Measurements from ENCODE around the gene P4HTM. TPM values are rescaled to one million over a fixed set of nuclear protein-coding genes. Genes with fewer than 3 reads are reported as not detected.

Gene P4HTM
- total RNA-seq, 1 donor from 2014 or later = 17.2 TPM

- Histone ChIP-seq H3K4me3 (ENCODE audit: low read length in 3 of 3) (no peak overlapping the region), H3K27me3 (ENCODE audit: control insufficient read depth in 3 of 3, insufficient read depth in 3 of 3, low read length in 3 of 3) (no peaks in the 10 kb centered on the region), H3K4me1 (ENCODE audit: control insufficient read depth in 3 of 3, insufficient read depth in 3 of 3, low read length in 3 of 3) (peaks cover 6 to 8% (median 8%) of the 10 kb centered on the region in 3 donors)
Measured at GRCh38 chr3:48996640-48997039, 6.6 kb downstream of the P4HTM start.

GRCh38 chr3:48997102-48997635 is 7.1 kb downstream of the P4HTM start:
- no peaks in the 10 kb centered on the region for H3K27me3 ChIP-seq (ENCODE audit: control insufficient read depth in 3 of 3, insufficient read depth in 3 of 3, low read length in 3 of 3)
- no peak overlapping the region for H3K27ac ChIP-seq (ENCODE audit: low read depth, low read length)
- peaks cover 0 to 9% (median 7%) of the 10 kb centered on the region in 3 donors for H3K36me3 ChIP-seq (ENCODE audit: control insufficient read depth in 3 of 3, insufficient read depth in 3 of 3, low read length in 3 of 3)

More at GRCh38 chr3:48996640-48997039, 6.6 kb downstream of the P4HTM start:
- H3K36me3 ChIP-seq (ENCODE audit: control insufficient read depth in 3 of 3, insufficient read depth in 3 of 3, low read length in 3 of 3) = peaks cover 0 to 9% (median 7%) of the 10 kb centered on the region in 3 donors
- H3K9ac ChIP-seq (ENCODE audit: low read depth in 1 of 3, low read length in 3 of 3) = no peak overlapping the region
- H3K9me3 ChIP-seq (ENCODE audit: control insufficient read depth in 3 of 3, low read length in 3 of 3) = no peaks in the 10 kb centered on the region
- H3K27ac ChIP-seq (ENCODE audit: low read depth, low read length) = no peak overlapping the region

GRCh38 chr3:48997714-48998637 is 7.9 kb downstream of the P4HTM start:
- H3K27me3 ChIP-seq (ENCODE audit: control insufficient read depth in 3 of 3, insufficient read depth in 3 of 3, low read length in 3 of 3) = no peaks in the 10 kb centered on the region
- H3K36me3 ChIP-seq (ENCODE audit: control insufficient read depth in 3 of 3, insufficient read depth in 3 of 3, low read length in 3 of 3) = peaks cover 0 to 9% (median 7%) of the 10 kb centered on the region in 3 donors
- H3K9me3 ChIP-seq (ENCODE audit: control insufficient read depth in 3 of 3, low read length in 3 of 3) = no peaks in the 10 kb centered on the region
- H3K9ac ChIP-seq (ENCODE audit: low read depth in 1 of 3, low read length in 3 of 3) = no peak overlapping the region
- no peak overlapping the region for H3K27ac ChIP-seq (ENCODE audit: low read depth, low read length)
- no peak overlapping the region for H3K4me3 ChIP-seq (ENCODE audit: low read length in 3 of 3)
- H3K4me1 ChIP-seq (ENCODE audit: control insufficient read depth in 3 of 3, insufficient read depth in 3 of 3, low read length in 3 of 3) = no peaks in the 10 kb centered on the region

More at GRCh38 chr3:48997102-48997635, 7.1 kb downstream of the P4HTM start:
- Histone ChIP-seq H3K4me1 (ENCODE audit: control insufficient read depth in 3 of 3, insufficient read depth in 3 of 3, low read length in 3 of 3) (peaks cover 2 to 3% (median 2%) of the 10 kb centered on the region in 3 donors), H3K4me3 (ENCODE audit: low read length in 3 of 3) (no peak overlapping the region), H3K9ac (ENCODE audit: low read depth in 1 of 3, low read length in 3 of 3) (no peak overlapping the region), H3K9me3 (ENCODE audit: control insufficient read depth in 3 of 3, low read length in 3 of 3) (no peaks in the 10 kb centered on the region)

- peaks cover 0 to 9% (median 7%) of the 10 kb centered on the region in 3 donors for H3K36me3 ChIP-seq (ENCODE audit: control insufficient read depth in 3 of 3, insufficient read depth in 3 of 3, low read length in 3 of 3)
Measured at GRCh38 chr3:48999085-48999858, 9.2 kb downstream of the P4HTM start.

GRCh38 chr3:49001155-49001554 is 11.1 kb downstream of the P4HTM start:
- no peak overlapping the region for H3K4me3 ChIP-seq (ENCODE audit: low read length in 3 of 3)
- peaks cover 0 to 6% (median 3%) of the 10 kb centered on the region in 3 donors for H3K36me3 ChIP-seq (ENCODE audit: control insufficient read depth in 3 of 3, insufficient read depth in 3 of 3, low read length in 3 of 3)
- H3K27ac ChIP-seq (ENCODE audit: low read depth, low read length) = no peak overlapping the region
- peaks cover 2 to 5% (median 3%) of the 10 kb centered on the region in 3 donors for H3K4me1 ChIP-seq (ENCODE audit: control insufficient read depth in 3 of 3, insufficient read depth in 3 of 3, low read length in 3 of 3)
- no peaks in the 10 kb centered on the region for H3K9me3 ChIP-seq (ENCODE audit: control insufficient read depth in 3 of 3, low read length in 3 of 3)
- no peaks in the 10 kb centered on the region for H3K27me3 ChIP-seq (ENCODE audit: control insufficient read depth in 3 of 3, insufficient read depth in 3 of 3, low read length in 3 of 3)
- H3K9ac ChIP-seq (ENCODE audit: low read depth in 1 of 3, low read length in 3 of 3) = no peak overlapping the region

More at GRCh38 chr3:48999085-48999858, 9.2 kb downstream of the P4HTM start:
- no peak overlapping the region for H3K27ac ChIP-seq (ENCODE audit: low read depth, low read length)
- H3K9ac ChIP-seq (ENCODE audit: low read depth in 1 of 3, low read length in 3 of 3) = no peak overlapping the region
- no peaks in the 10 kb centered on the region for H3K9me3 ChIP-seq (ENCODE audit: control insufficient read depth in 3 of 3, low read length in 3 of 3)
- H3K4me1 ChIP-seq (ENCODE audit: control insufficient read depth in 3 of 3, insufficient read depth in 3 of 3, low read length in 3 of 3) = no peaks in the 10 kb centered on the region
- H3K4me3 ChIP-seq (ENCODE audit: low read length in 3 of 3) = no peak overlapping the region
- no peaks in the 10 kb centered on the region for H3K27me3 ChIP-seq (ENCODE audit: control insufficient read depth in 3 of 3, insufficient read depth in 3 of 3, low read length in 3 of 3)

GRCh38 chr3:49004352-49005302 is 14.6 kb downstream of the P4HTM start:
- peaks cover 16 to 27% (median 17%) of the 10 kb centered on the region in 3 donors for H3K4me1 ChIP-seq (ENCODE audit: control insufficient read depth in 3 of 3, insufficient read depth in 3 of 3, low read length in 3 of 3)
- no peak overlapping the region for H3K4me3 ChIP-seq (ENCODE audit: low read length in 3 of 3)
- H3K36me3 ChIP-seq (ENCODE audit: control insufficient read depth in 3 of 3, insufficient read depth in 3 of 3, low read length in 3 of 3) = peaks cover 0 to 6% (median 0%) of the 10 kb centered on the region in 3 donors
- no peak overlapping the region for H3K27ac ChIP-seq (ENCODE audit: low read depth, low read length)
- no peak overlapping the region for H3K9ac ChIP-seq (ENCODE audit: low read depth in 1 of 3, low read length in 3 of 3)
- no peaks in the 10 kb centered on the region for H3K9me3 ChIP-seq (ENCODE audit: control insufficient read depth in 3 of 3, low read length in 3 of 3)
- H3K27me3 ChIP-seq (ENCODE audit: control insufficient read depth in 3 of 3, insufficient read depth in 3 of 3, low read length in 3 of 3) = no peaks in the 10 kb centered on the region

- Histone ChIP-seq H3K4me1 (ENCODE audit: control insufficient read depth in 3 of 3, insufficient read depth in 3 of 3, low read length in 3 of 3) (peaks cover 16 to 27% (median 17%) of the 10 kb centered on the region in 3 donors), H3K9me3 (ENCODE audit: control insufficient read depth in 3 of 3, low read length in 3 of 3) (no peaks in the 10 kb centered on the region), H3K36me3 (ENCODE audit: control insufficient read depth in 3 of 3, insufficient read depth in 3 of 3, low read length in 3 of 3) (peaks cover 0 to 6% (median 0%) of the 10 kb centered on the region in 3 donors), H3K27ac (ENCODE audit: low read depth, low read length) (no peak overlapping the region), H3K4me3 (ENCODE audit: low read length in 3 of 3) (no peak overlapping the region), H3K27me3 (ENCODE audit: control insufficient read depth in 3 of 3, insufficient read depth in 3 of 3, low read length in 3 of 3) (no peaks in the 10 kb centered on the region), H3K9ac (ENCODE audit: low read depth in 1 of 3, low read length in 3 of 3) (no peak overlapping the region)
Measured at GRCh38 chr3:49005303-49005680, 15.3 kb downstream of the P4HTM start.

GRCh38 chr3:49005998-49006397 is 16.0 kb downstream of the P4HTM start:
- Histone ChIP-seq H3K9ac (ENCODE audit: low read depth in 1 of 3, low read length in 3 of 3) (peak overlapping the region in 2 of 3 donors; percentile 93 to 96), H3K4me1 (ENCODE audit: control insufficient read depth in 3 of 3, insufficient read depth in 3 of 3, low read length in 3 of 3) (peaks cover 16 to 27% (median 17%) of the 10 kb centered on the region in 3 donors), H3K36me3 (ENCODE audit: control insufficient read depth in 3 of 3, insufficient read depth in 3 of 3, low read length in 3 of 3) (peaks cover 0 to 6% (median 0%) of the 10 kb centered on the region in 3 donors), H3K9me3 (ENCODE audit: control insufficient read depth in 3 of 3, low read length in 3 of 3) (no peaks in the 10 kb centered on the region), H3K27me3 (ENCODE audit: control insufficient read depth in 3 of 3, insufficient read depth in 3 of 3, low read length in 3 of 3) (no peaks in the 10 kb centered on the region), H3K4me3 (ENCODE audit: low read length in 3 of 3) (peak overlapping the region; percentile 89 to 97 (median 95)), H3K27ac (ENCODE audit: low read depth, low read length) (peak overlapping the region; percentile 98)
